HUES48 (cell line): Measurements from ENCODE around the gene PTPRCAP.

Experiments used
- H3K27ac ChIP-seq: one replicate; pipeline ENCODE4 v1.7.0; 2013; ENCODE audit warnings: low read depth, low read length, inconsistent platforms
- H3K27me3 ChIP-seq: 2 replicates; pipeline ENCODE4 v1.6.1; 2013; ENCODE audit warnings: mild to moderate bottlenecking, low read length; ENCODE audit not compliant: control insufficient read depth, insufficient read depth
- H3K36me3 ChIP-seq: 2 replicates; pipeline ENCODE4 v1.6.1; 2013; ENCODE audit warnings: low read length; ENCODE audit not compliant: control insufficient read depth, insufficient read depth
- H3K4me1 ChIP-seq: 2 replicates; pipeline ENCODE4 v1.6.1; 2013; ENCODE audit warnings: mild to moderate bottlenecking, low read length; ENCODE audit not compliant: control insufficient read depth, insufficient read depth
- H3K4me3 ChIP-seq: 2 replicates; pipeline ENCODE4 v1.5.1; 2013; ENCODE audit warnings: mild to moderate bottlenecking, low read depth, low read length
- H3K9ac ChIP-seq: 2 replicates; pipeline ENCODE4 v1.6.1; 2013; ENCODE audit warnings: mild to moderate bottlenecking, low read depth, low read length, moderate library complexity
- H3K9me3 ChIP-seq: 2 replicates; pipeline ENCODE4 v1.6.1; 2013; ENCODE audit warnings: low read length; ENCODE audit not compliant: control insufficient read depth, insufficient read depth

The PTPRCAP gene

DNA sequence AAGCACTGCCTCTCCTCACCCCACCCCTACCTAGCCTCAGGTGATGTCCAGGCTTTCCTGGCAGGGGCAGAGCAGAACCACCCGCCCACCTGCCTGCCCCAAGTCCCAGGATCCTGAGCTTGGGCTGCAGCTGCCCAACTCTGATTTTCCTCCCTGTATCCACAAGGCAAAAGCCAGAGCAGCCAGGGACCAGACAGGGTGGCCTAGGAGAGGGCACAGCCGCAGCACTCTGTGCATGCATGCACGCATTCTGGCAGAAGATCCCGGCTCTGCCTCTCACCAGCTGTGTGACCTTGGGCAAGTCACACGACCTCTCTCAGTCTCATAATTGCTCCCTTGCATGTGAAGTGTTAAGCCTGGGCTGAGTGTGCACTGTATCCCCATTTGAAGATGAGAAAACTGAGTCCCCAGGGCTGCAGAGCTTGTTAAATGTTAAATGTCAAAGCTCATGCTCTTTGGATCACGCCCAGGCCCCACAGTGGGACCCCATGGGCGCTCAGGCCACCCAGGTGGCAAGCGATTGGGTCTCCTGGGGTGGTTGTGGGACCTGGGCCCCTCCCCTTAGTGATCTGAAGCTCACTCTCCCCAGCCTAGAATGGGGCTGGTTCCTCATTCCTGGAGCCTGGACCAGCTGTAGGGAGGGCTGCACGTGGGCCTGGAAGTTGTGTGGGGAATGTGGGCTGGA, 24.8 kb downstream of the PTPRCAP start:
- Histone ChIP-seq H3K27me3 (peaks cover 7% of the 10 kb centered on the region), H3K36me3 (no peaks in the 10 kb centered on the region), H3K9me3 (no peaks in the 10 kb centered on the region), H3K9ac (no peak overlapping the region), H3K4me1 (peaks cover 13% of the 10 kb centered on the region), H3K27ac (no peak overlapping the region), H3K4me3 (no peak overlapping the region)

DNA sequence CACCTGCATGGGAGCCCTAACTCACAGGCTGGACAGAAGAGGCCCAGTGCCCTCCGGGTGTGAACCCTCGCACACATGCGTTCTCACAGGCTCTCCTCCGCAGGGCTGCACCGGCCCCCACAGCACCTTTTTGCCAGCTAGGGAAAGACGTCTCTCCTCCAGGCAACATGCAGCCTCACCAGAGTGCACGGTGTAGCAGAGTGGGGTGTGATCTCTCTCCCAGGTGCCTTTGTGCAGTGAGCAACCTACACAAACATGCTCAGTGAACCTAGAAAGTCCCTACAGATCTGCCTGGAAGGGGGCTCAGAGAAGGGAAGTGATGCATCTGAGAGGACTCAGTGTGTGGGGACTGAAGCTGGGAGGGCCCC, 25.7 kb downstream of the PTPRCAP start:
- Histone ChIP-seq H3K4me3 (no peak overlapping the region), H3K4me1 (peaks cover 13% of the 10 kb centered on the region), H3K9ac (no peak overlapping the region), H3K36me3 (no peaks in the 10 kb centered on the region), H3K27me3 (peaks cover 7% of the 10 kb centered on the region), H3K27ac (no peak overlapping the region), H3K9me3 (no peaks in the 10 kb centered on the region)

DNA sequence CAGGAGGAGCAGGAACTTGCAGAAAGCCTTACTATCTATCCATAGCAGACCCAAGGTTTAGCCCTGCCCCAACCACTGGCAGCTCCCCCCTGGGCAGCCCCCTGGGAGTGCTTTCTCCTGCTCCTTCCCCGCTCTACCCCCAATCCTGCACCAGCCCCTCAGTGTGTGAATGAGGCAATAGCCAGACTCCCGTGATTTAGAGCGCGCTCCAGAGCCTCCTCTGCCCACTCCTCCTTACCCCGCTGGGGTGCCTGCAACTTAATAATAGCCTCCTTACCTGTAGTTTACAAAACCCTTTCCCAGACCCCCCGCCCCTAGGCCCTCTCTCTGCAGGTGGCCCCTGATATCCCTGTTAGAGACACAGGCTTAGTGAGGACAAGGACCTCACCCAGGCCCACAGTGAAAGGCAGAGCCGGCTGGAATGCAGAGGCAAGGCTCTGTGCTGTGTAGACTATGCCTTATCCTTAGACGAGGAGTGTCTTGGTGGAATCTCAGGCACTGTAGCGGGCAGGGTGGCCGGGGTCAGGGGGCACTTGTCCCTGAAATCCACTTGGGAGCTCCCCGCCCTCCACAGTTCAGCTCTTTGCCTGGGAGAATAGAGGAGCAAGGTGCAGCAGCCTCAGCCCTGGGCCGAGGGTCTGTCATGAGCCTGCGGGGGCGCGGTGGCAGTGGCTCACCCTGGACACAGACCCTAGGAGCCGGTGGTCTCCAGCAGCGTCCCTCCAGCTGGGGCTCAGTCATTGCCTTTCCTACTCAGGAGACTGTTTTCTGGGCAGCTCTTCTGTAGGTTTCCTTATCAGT, 26.3 kb downstream of the PTPRCAP start:
- Histone ChIP-seq H3K27me3 (peaks cover 7% of the 10 kb centered on the region), H3K4me3 (no peak overlapping the region), H3K9me3 (no peaks in the 10 kb centered on the region), H3K36me3 (no peaks in the 10 kb centered on the region), H3K27ac (no peak overlapping the region), H3K4me1 (peaks cover 11% of the 10 kb centered on the region), H3K9ac (no peak overlapping the region)

DNA sequence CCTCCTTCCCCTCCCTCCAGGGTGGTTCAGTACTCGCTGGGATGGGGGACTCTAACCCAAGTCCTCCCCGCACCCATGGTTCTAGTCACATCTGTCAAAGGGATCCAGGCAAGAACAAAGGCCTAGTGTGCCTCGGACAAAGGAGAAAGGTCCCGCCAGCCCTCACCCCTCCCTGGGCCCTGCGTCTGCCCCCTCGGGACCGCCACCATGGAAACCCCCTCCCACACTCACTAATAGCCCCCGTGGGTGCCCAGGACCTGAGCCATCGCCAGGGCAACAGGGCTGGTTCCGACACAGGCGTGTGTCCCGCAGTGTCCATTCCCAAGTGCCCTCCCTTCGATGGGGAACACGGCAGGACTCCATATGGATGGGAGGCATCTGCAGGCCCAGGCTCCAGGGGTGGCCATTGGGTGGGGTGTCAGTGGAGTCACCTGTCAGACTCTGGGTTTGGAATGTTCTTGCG, 27.1 kb downstream of the PTPRCAP start:
- Histone ChIP-seq H3K4me1 (peaks cover 9% of the 10 kb centered on the region), H3K9ac (no peak overlapping the region)

DNA sequence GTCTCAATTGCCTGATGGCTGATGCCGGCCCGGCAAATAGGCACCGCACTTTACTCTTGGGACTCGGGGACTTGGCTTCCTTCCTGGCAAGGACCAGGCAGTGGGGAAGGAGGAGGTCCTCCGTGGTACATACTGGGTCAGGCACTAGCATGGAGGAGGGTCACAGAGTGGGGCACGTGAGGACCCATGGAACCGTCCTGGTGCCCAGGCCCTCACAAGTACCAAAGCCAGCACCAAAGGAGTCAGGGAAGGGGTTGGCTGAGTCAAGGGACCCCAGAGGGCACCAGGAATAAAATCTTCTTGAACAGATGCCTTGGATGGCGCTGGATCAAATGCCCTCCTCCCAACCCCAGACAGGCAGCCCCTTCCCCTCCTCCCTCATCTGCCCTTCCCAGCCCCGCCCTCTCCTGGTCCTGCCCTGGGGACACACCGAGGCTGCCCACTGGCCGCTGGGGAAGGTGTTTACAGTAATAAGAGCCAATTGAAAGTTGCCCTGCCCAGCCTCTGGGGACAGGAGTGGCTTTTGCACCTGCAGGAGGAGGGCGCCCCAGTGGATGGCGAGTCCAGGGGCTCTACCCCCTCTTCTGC, 27.6 kb downstream of the PTPRCAP start:
- Histone ChIP-seq H3K27ac (no peak overlapping the region), H3K4me1 (peaks cover 9% of the 10 kb centered on the region), H3K27me3 (peaks cover 6% of the 10 kb centered on the region), H3K36me3 (no peaks in the 10 kb centered on the region), H3K4me3 (no peak overlapping the region), H3K9me3 (no peaks in the 10 kb centered on the region), H3K9ac (no peak overlapping the region)

More for the DNA sequence above, 27.1 kb downstream of the PTPRCAP start:
- Histone ChIP-seq H3K4me3 (no peak overlapping the region), H3K27me3 (peaks cover 7% of the 10 kb centered on the region), H3K27ac (no peak overlapping the region), H3K9me3 (no peaks in the 10 kb centered on the region), H3K36me3 (no peaks in the 10 kb centered on the region)

DNA sequence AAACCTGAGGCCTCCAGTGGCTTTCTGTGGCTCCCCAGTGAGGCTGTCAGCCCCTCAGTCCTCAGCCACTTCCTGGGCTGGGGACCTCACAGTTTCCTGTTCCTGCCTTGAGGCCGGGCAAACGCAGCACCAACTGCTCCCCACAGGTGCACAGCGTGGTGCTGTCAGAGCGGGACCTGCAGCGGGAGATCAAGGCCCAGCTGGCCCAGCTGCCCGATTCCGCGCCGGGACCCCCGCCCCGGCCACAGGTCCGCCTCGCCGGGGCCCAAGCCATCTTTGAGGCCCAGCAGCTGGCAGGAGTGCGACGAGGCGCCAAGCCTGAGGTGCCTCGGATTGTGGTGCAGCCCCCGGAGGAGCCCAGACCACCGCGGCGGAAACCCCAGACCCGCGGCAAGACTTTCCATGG, 28.2 kb downstream of the PTPRCAP start:
- H3K36me3 ChIP-seq, result no peaks in the 10 kb centered on the region
- H3K9me3 ChIP-seq, result no peaks in the 10 kb centered on the region
- no peak overlapping the region for H3K4me3 ChIP-seq
- peaks cover 9% of the 10 kb centered on the region for H3K4me1 ChIP-seq
- no peak overlapping the region for H3K27ac ChIP-seq
- no peak overlapping the region for H3K9ac ChIP-seq
- no peaks in the 10 kb centered on the region; the same call in none of the 2 replicates for H3K27me3 ChIP-seq

DNA sequence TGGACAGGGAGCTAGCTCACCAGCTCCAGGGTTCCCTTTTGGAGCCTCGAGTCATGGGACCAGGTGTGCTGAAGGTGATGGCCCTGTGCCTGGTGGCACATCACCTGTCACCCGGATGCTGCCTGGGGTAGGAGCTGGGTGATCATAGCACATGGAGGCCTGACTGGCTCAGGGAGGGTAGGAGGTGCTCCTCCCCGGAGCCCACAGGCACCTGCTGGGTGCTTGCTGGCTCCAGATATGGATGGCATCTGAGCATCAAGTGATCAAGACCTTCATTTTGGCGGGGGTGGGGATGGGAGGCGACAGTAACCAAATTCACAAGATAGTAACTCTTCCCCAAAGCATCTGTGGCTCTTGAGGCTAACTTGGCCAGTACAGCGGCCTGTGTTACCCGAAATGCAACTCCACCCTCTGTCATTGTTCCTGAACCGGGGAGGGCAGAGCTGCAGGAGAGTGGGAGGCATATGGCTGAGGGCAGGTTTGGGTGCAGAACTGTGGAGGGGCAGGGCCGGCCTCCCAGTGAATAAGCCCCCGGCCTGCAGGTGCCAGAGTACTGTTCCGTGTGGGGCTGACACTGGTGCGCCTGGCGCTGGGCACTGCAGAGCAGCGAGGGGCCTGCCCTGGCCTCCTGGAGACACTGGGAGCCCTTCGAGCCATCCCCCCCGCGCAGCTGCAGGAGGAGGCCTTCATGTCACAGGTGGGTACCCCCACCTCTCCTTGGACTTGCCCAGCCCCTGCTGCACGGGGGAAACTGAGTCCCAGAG, 28.9 kb downstream of the PTPRCAP start:
- Histone ChIP-seq H3K27me3 (no peaks in the 10 kb centered on the region; the same call in none of the 2 replicates), H3K27ac (no peak overlapping the region)

DNA sequence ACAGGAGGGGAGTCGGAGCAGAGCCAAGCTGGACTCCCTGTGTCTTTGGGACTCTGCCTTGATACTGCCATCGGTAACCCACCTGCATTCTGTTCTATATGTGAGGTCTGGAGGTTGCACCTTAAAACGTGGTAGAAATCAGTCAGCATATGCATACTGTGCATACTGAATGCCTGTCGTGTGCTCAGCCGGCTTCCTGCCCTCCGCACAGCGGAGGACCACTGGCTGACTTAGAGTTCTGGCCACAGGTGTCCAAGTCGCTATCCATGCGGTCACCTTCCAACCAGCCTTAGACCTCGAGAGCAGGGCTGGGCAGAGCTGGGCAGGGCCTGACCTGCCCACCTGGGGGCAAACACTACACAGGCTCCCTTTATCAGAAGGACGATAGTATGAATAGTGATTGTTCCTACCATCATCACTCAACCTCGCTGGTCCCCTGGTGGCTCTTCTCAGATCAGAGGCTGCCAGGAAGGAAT, 29.8 kb downstream of the PTPRCAP start:
- H3K27me3 ChIP-seq, result no peaks in the 10 kb centered on the region; the same call in 1 of the 2 replicates
- H3K36me3 ChIP-seq, result no peaks in the 10 kb centered on the region
- H3K9me3 ChIP-seq, result no peaks in the 10 kb centered on the region
- no peak overlapping the region for H3K4me3 ChIP-seq
- H3K27ac ChIP-seq, result no peak overlapping the region
- no peak overlapping the region for H3K9ac ChIP-seq
- peaks cover 9% of the 10 kb centered on the region for H3K4me1 ChIP-seq

More for the DNA sequence above, 28.9 kb downstream of the PTPRCAP start:
- H3K9ac ChIP-seq, result no peak overlapping the region
- H3K9me3 ChIP-seq, result no peaks in the 10 kb centered on the region
- H3K4me1 ChIP-seq, result peaks cover 9% of the 10 kb centered on the region
- no peaks in the 10 kb centered on the region for H3K36me3 ChIP-seq
- no peak overlapping the region for H3K4me3 ChIP-seq

DNA sequence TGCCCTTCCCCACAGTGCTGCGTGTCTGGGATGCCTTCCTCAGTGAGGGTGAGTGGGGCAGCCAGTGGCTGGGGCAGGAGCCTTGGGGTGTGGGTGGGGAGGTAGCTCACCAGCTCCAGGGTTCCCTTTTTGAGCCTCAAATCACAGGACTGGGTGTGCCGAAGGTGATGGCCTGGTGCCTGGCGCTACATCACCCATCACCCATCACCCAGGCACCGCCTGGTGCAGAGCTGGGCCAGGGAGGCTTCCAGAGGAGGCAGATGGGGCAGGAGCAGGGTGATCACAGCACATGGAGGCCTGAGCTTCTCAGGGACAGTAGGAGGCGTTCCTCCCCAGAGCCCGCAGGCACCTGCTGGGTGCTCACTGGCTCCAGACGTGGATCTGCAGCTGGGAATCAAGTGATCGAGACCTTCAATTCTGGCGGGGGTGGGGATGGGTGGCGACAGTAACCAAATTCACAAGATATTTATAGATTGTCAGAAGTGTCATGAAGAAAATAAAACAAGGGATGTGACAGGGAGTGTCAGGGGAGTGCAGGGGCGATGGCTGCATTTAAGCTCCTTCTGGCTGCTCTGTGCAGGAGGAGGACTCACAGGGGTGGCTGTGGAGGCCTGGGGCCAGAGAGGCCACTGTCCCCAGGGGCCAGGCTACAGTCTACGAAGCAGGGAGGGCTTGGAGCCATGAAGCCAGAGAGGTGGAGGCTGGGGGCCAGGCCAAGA, 30.4 kb downstream of the PTPRCAP start:
- Histone ChIP-seq H3K9me3 (no peaks in the 10 kb centered on the region), H3K9ac (no peak overlapping the region), H3K27ac (no peak overlapping the region), H3K4me1 (peaks cover 10% of the 10 kb centered on the region), H3K36me3 (no peaks in the 10 kb centered on the region), H3K4me3 (no peak overlapping the region), H3K27me3 (no peaks in the 10 kb centered on the region; the same call in 1 of the 2 replicates)

DNA sequence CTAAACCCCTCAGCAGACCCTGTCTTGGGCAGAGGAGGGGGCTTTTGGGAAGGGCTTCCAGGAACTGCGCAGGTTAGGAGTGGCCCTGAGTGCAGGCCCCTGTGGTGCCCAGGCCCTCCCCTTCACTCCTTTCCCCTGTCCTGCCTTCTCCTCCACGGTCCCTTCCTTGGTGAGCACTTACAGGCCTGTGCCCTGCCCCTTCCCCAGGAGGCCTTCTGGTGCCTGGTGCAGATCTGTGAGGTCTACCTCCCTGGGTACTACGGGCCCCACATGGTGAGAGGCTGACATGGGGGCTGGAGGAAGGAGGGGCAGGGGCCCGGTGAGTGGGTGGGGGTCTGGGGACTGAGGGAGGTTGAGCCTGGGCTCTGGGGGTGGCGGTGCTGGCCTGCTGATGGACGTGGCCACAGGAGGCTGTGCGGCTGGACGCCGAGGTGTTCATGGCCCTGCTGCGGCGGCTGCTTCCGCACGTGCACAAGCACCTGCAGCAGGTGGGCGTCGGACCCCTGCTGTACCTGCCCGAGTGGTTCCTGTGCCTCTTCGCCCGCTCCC, 31.0 kb downstream of the PTPRCAP start:
- H3K9me3 ChIP-seq, result no peaks in the 10 kb centered on the region
- H3K36me3 ChIP-seq, result no peaks in the 10 kb centered on the region
- peaks cover 12% of the 10 kb centered on the region for H3K4me1 ChIP-seq
- no peak overlapping the region for H3K4me3 ChIP-seq
- no peaks in the 10 kb centered on the region for H3K27me3 ChIP-seq
- no peak overlapping the region for H3K9ac ChIP-seq
- no peak overlapping the region for H3K27ac ChIP-seq
